IPS-11a (cell line): ENCODE measurements around the gene TSPAN32.
"Not testable (repeated sequence)": the region's sequence is repeated elsewhere in the genome, so short reads cannot be mapped to it uniquely, and the experiment has no call there.

Experiments
- H3K4me3 ChIP-seq: one replicate; pipeline ENCODE4 v1.5.1; 2013; ENCODE audit warnings: low read depth, low read length, control low read depth

TSPAN32 gene

GRCh38 chr11:2280208-2280607, 21.6 kb upstream of the TSPAN32 start:
- H3K4me3 ChIP-seq, result no peak overlapping the region

GRCh38 chr11:2286350-2286749, 15.5 kb upstream of the TSPAN32 start:
- not testable (repeated sequence) for H3K4me3 ChIP-seq

- H3K4me3 ChIP-seq, result no peak overlapping the region
Observed at GRCh38 chr11:2287091-2287490, 14.7 kb upstream of the TSPAN32 start.

- H3K4me3 ChIP-seq, result no peak overlapping the region
Observed at GRCh38 chr11:2289350-2289749, 12.5 kb upstream of the TSPAN32 start.

- no peak overlapping the region for H3K4me3 ChIP-seq
Observed at GRCh38 chr11:2289859-2290258, 12.0 kb upstream of the TSPAN32 start.

- H3K4me3 ChIP-seq, result no peak overlapping the region
Observed at GRCh38 chr11:2290351-2290841, 11.4 kb upstream of the TSPAN32 start.

- H3K4me3 ChIP-seq, result no peak overlapping the region
Observed at GRCh38 chr11:2293531-2293971, 8.3 kb upstream of the TSPAN32 start.

- H3K4me3 ChIP-seq, result no peak overlapping the region
Observed at GRCh38 chr11:2293984-2294925, 7.6 kb upstream of the TSPAN32 start.

- no peak overlapping the region for H3K4me3 ChIP-seq
Observed at GRCh38 chr11:2294926-2295290, 6.9 kb upstream of the TSPAN32 start.

- H3K4me3 ChIP-seq, result no peak overlapping the region
Observed at GRCh38 chr11:2295971-2296912, 5.6 kb upstream of the TSPAN32 start.

GRCh38 chr11:2296913-2297622, 4.7 kb upstream of the TSPAN32 start:
- no peak overlapping the region for H3K4me3 ChIP-seq

- H3K4me3 ChIP-seq, result no peak overlapping the region
Observed at GRCh38 chr11:2297623-2298030, 4.2 kb upstream of the TSPAN32 start.

- H3K4me3 ChIP-seq, result no peak overlapping the region
Observed at GRCh38 chr11:2298131-2298794, 3.5 kb upstream of the TSPAN32 start.

GRCh38 chr11:2298795-2299761, 2.7 kb upstream of the TSPAN32 start:
- no peak overlapping the region for H3K4me3 ChIP-seq

GRCh38 chr11:2299773-2300172, 2.0 kb upstream of the TSPAN32 start:
- H3K4me3 ChIP-seq, result no peak overlapping the region

GRCh38 chr11:2300290-2300935, 1.4 kb upstream of the TSPAN32 start:
- no peak overlapping the region for H3K4me3 ChIP-seq

- H3K4me3 ChIP-seq, result no peak overlapping the region
Observed at GRCh38 chr11:2300936-2301630, 730 bp upstream of the TSPAN32 start.

GRCh38 chr11:2302306-2302895, 588 bp downstream of the TSPAN32 start:
- no peak overlapping the region for H3K4me3 ChIP-seq
